GM12891 (cell line): Measurements from ENCODE around the gene FNDC11.

ENCODE experiments used
- DNase-seq: peaks from one replicate; pipeline ENCODE4 v3.0.0; 2011; ENCODE audit warnings: low spot score; ENCODE audit not compliant: insufficient read length
- FAIRE-seq: peaks from 2 replicates; lab custom pipeline; 2011; peaks lifted over from hg19 to GRCh38; lab: Jason Lieb, UNC
- PAX5 ChIP-seq: IDR thresholded peaks from 2 replicates; pipeline ENCODE4 v1.6.1; 2011; ENCODE audit warnings: low read length, moderate library complexity, mild to moderate bottlenecking; ENCODE audit not compliant: insufficient read depth, severe bottlenecking
- POLR2A ChIP-seq: IDR thresholded peaks from 2 replicates; pipeline ENCODE4 v1.6.1; 2011; ENCODE audit warnings: low read depth, low read length, control low read depth
- POLR2AphosphoS5 ChIP-seq: IDR thresholded peaks from 2 replicates; pipeline ENCODE4 v1.6.1; 2011; ENCODE audit warnings: low read depth, low read length, control low read depth
- POU2F2 ChIP-seq: IDR thresholded peaks from 2 replicates; pipeline ENCODE4 v1.6.1; 2011; ENCODE audit warnings: low read depth, mild to moderate bottlenecking, control low read depth, low read length, moderate library complexity
- SPI1 ChIP-seq: IDR thresholded peaks from 2 replicates; pipeline ENCODE4 v1.6.1; 2011; ENCODE audit warnings: low read depth, low read length, control low read depth
- TAF1 ChIP-seq: IDR thresholded peaks from 2 replicates; pipeline ENCODE4 v1.6.1; 2011; ENCODE audit warnings: low read depth, low read length, control low read depth

FNDC11 gene

DNA sequence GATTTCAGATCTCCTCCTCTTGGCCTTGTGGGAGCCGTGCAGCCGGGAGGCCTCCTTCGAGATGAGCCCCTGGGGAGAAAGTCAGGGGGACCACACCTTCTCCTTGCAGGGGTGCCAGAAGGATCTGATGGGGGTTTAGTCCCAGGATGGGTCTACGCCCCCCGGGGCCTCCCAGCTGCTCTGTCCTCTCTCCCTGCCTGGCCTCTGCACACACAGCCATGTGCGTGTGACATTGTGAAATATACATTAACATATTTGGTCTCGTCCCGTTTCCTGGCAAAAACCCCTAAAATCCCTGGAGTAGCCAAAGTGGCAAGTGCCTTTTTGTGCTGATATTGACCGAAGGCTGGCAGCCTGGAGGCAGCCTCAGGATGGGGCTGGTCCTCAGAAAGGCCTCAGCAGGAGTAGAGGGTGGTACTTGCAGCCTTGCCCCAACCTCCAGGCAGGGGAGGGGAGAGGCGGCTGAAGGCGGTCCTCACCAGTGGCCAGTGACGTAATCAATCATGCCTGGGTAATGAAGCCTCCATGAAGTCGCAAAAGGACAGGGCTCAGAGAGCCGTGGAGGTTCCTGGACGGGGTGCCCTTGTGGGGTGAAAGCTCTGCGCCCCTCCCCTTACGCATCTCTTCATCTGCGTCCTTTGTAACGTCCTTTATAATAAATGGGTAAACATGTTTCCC lies 25.2 kb downstream of the FNDC11 start:
- no peak for DNase-seq
- TF ChIP-seq PAX5 (no peak), SPI1 (no peak), POU2F2 (no peak), POLR2A (no peak), POLR2AphosphoS5 (no peak), TAF1 (no peak)
- no peak for FAIRE-seq

DNA sequence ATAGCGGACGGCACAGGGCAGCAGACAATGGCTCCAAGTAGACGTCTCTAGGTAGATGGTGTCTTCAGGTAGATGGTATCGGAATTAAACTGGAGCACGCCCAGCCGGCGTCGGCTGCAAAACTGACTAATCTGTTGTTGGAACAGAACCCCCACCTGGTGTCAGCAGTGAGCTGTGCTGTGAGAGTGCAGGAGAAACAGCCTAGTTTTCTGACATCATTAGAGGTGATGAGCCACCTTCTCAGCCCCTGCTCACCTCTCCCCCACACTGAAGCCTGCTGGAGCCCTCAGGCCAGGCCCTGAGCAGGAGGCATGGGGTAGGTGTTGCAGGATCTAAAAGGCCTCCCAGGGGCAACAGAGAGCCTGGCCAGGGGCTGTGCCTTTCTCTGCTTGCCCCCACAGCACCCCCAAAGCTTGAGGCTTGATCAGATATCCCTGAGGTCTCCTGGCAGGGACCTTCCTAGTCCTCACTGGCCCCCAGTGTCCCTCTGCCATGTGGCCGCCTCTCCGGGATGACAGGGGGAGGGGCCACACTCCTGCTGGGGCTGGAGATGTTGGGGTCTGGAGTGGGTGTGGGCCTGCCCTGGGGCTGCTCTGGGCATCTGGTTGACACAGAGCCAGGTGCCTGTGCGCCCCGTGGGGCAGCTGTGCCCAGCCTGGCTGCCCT lies 27.0 kb downstream of the FNDC11 start:
- TF ChIP-seq TAF1 (no peak), POLR2AphosphoS5 (no peak), PAX5 (no peak), POLR2A (no peak), SPI1 (no peak), POU2F2 (no peak)
- DNase-seq = peak; percentile 78
- FAIRE-seq = no peak

DNA sequence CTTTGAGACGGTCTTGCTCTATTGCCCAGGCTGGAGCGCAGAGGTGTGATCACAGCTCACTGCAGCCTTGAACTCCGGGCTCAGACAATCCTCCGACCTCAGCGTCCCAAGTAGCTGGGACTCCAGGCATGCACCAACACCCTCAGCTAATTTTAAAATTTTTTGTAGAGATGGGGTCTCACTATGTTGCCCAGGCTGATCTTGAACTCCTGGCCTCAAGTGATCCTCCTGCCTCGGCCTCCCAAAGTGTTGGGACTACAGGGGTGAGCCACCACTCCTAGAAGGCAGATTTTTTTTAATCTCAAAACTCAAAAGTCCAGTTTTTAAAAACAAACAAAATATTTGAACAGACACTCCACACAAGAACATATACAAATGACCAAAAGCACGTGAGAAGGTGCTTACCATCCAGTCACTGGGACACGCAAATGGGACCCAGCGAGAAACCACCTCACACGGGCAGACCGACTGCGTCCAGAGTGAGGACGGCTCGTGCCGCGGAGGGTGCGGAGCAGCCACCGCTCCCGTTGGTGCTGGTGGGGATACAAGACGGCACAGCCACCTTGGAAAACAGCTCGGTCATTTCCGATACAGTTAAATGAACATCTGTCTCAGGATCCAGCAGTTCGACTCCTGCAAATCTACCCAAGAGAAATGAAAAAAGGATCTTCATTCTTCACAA lies 28.6 kb downstream of the FNDC11 start:
- TF ChIP-seq SPI1 (no peak), TAF1 (no peak), PAX5 (no peak), POLR2A (no peak), POU2F2 (no peak), POLR2AphosphoS5 (no peak)
- FAIRE-seq (no peak), DNase-seq (no peak)

DNA sequence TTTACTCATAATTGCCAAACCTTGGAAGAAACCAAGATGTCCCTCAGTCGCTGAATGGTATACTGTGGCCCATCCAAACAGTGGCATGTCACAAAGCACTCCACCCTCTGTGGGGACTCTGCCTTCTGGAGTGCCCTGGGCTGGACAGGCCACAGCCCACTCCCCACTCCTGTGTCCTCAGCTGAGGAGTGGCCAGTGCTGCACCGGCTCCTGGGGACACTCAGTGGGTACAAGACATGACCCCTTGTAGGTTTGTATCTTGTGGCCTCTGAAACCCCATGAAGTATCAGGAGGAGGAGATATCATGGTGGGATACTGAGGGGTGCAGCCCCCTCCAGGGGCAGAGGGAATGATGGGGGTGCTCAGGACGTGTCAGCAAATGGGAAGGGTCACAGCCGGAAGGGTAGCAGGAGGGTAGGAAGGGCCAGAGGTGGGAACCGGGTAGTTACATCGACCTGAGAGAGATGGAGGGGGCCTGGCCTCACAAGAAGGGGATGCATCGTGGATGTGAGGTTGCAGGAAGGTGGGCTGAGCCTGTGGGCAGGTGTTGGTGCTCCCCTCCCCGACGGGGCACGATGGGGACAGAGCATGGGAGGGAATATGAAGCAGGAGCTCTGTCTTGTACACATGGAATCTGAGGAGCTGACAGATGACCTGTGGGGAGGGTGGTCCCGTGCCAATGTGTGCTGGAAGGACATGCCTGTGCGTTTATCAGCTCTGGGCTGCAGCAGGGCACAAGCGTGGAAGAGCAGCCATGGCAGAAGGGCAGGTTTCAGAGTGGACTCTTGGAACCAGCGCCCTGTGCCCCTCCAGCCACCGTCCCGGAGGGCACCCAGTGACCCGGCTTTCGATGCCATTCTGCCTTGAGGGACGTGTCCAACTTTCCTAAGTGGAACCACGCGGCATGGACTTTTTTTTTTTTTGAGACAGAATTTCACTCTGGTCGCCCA lies 31.9 kb downstream of the FNDC11 start:
- FAIRE-seq (no peak), DNase-seq (no peak)
- no peak for TF ChIP-seq PAX5

DNA sequence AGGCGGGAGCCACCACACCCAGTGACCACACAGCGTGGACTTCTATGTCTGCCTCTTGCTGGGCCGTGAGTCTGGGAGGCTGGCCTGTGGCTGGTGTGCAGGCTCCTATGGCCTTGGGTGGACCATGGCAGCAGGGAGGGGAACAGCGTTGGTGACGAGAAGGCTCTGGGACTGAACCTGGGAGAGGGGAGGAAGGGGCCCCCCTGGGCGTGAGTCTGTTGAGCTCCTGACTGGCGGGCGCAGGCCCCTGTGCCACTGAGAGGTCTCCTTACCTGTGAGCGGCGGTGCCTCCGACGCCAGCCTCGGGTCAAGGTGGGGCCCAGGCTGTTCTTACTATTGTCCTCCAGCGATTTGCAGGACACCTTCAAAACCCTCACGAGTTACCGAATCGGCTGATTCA lies 32.8 kb downstream of the FNDC11 start:
- no peak for FAIRE-seq
- no peak for DNase-seq
- TF ChIP-seq POU2F2 (no peak), TAF1 (no peak), POLR2A (no peak), SPI1 (no peak), PAX5 (no peak), POLR2AphosphoS5 (no peak)

DNA sequence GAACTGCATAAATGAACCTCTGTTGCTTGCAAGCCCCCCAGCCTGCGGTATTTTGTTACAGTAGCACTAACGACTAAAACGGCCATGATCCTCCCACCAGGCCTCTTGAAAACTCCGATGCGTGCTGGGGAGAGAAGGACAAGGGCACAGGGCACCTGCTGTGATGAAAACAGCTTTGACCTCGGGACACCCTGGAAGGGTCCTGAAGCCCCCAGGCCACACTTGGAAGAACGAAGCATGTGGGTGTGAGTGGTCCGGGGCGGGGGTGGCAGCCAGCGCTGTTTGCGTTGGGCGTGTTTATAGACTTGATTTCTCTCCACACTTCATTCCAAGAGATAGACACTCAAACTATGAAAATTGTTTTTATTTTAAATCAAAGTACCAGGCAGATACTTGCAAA lies 33.3 kb downstream of the FNDC11 start:
- FAIRE-seq (no peak), DNase-seq (no peak)
- no peak for TF ChIP-seq POLR2A
- no peak for TF ChIP-seq POU2F2
- TF ChIP-seq PAX5 = no peak
- TF ChIP-seq TAF1 = no peak
- no peak for TF ChIP-seq SPI1
- no peak for TF ChIP-seq POLR2AphosphoS5

DNA sequence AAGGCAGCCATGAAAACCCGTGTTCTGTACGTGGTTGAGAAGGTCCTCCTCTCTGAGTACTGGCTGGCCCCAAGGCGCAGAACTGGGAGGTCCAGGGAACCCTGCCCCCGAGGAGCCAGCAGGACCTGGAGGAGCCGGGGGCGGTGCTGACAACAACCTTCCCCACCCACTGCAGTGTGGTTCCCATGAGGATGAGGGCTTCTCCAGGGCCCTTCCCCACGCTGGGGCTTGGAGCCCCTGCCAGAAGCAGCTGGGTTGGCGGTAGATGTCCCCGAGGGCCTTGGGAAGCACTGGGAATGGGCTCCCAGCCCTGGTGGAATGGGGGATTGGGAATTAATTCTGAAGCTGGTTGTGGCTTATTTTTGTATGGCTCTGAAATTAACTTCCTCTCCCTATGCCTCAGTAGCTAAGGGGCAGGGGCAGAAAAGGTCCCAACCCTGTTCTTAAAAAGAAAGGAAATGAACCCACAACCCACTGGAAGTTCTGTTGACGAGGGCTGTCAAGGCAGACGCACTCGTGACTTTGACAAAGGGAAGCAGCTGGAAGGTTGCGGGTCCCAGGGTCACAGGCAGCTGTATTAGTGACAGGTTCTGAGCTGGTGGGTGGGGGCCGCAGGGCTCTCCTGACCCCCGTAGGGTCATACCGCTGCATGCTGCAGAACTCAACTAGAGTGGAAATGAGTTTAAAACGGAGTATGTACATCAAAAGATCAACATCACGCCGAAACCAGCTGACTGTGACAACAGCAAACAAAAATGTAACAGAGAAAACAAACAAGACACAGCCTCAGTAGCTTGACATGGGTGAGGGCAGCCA lies 34.0 kb downstream of the FNDC11 start:
- TF ChIP-seq POLR2A (no peak), POU2F2 (no peak), POLR2AphosphoS5 (no peak), TAF1 (no peak), SPI1 (no peak), PAX5 (no peak)
- DNase-seq (no peak), FAIRE-seq (no peak)

DNA sequence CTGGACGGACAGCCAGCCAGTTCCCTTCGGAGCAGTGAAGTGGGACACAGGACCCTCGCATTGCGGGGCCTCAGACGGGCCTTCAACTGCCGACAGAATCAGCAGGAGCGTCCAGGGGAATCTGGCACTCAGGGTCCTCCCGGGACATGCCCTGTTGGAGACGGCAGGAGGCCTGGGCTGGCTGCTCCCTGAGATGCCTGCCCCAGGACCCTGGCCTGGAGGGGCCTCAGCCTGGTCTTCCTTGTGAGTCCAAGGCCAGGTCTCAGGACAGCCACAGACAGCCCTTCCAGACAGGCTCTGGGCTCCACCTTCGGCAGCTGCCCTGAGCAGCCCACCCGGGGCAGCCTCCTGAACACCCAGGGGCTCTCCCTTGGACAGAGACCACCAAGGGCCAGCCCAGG lies 34.7 kb downstream of the FNDC11 start:
- DNase-seq = no peak
- FAIRE-seq = no peak
- TF ChIP-seq PAX5 (no peak), POLR2A (no peak)
